GM13976 (cell line): ENCODE measurements around the gene DEPDC4.

Experiments used
- DNase-seq: peaks from one replicate; pipeline ENCODE4 v3.0.0; 2012; ENCODE audit warnings: low spot score
- in situ Hi-C: fragments of 300-500 bp; cut with MboI; formaldehyde crosslinking; loops from one replicate; pipeline ENCODE4 v1.12.0; 2022; ENCODE audit warnings: low sequenced_read_pairs, mixed read lengths, inconsistent platforms; ENCODE audit not compliant: unreplicated experiment
- TF ChIP-seq, protein P1 (sequence below): IDR thresholded peaks from 2 replicates; pipeline ENCODE4 v1.5.1; 2012; ENCODE audit warnings: borderline replicate concordance, mild to moderate bottlenecking; ENCODE audit not compliant: insufficient read depth; ENCODE audit errors: extremely low read depth, missing control alignments, control extremely low read depth

Gene DEPDC4

GRCh38 chr12:100215209-100215608 is 51.7 kb downstream of the DEPDC4 start:
- TF ChIP-seq, protein P1, sequence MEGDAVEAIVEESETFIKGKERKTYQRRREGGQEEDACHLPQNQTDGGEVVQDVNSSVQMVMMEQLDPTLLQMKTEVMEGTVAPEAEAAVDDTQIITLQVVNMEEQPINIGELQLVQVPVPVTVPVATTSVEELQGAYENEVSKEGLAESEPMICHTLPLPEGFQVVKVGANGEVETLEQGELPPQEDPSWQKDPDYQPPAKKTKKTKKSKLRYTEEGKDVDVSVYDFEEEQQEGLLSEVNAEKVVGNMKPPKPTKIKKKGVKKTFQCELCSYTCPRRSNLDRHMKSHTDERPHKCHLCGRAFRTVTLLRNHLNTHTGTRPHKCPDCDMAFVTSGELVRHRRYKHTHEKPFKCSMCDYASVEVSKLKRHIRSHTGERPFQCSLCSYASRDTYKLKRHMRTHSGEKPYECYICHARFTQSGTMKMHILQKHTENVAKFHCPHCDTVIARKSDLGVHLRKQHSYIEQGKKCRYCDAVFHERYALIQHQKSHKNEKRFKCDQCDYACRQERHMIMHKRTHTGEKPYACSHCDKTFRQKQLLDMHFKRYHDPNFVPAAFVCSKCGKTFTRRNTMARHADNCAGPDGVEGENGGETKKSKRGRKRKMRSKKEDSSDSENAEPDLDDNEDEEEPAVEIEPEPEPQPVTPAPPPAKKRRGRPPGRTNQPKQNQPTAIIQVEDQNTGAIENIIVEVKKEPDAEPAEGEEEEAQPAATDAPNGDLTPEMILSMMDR = no peak
- no peak for DNase-seq
- in situ Hi-C loops = no loop called here

DNA sequence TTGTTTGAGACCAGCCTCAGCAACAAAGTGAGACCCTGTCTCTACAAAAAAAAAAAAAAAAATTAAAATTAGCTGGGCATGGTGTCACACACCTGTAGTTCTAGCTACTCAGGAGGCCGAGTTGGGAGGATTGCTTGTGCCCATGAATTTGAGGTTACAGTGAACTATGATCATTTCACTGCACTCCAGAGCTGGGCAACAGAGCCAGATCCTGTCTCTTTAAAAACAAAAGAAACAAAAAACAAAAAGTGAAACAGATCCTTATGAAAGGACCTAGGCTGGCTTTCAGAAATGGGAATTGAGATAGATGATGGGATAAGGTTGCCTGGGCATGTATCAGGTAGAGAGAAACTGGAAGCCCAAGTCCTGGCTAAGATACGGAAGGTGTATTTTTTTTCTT is 52.4 kb downstream of the DEPDC4 start:
- TF ChIP-seq, protein P1 = no peak
- no peak for DNase-seq
- in situ Hi-C loops = no loop called here

DNA sequence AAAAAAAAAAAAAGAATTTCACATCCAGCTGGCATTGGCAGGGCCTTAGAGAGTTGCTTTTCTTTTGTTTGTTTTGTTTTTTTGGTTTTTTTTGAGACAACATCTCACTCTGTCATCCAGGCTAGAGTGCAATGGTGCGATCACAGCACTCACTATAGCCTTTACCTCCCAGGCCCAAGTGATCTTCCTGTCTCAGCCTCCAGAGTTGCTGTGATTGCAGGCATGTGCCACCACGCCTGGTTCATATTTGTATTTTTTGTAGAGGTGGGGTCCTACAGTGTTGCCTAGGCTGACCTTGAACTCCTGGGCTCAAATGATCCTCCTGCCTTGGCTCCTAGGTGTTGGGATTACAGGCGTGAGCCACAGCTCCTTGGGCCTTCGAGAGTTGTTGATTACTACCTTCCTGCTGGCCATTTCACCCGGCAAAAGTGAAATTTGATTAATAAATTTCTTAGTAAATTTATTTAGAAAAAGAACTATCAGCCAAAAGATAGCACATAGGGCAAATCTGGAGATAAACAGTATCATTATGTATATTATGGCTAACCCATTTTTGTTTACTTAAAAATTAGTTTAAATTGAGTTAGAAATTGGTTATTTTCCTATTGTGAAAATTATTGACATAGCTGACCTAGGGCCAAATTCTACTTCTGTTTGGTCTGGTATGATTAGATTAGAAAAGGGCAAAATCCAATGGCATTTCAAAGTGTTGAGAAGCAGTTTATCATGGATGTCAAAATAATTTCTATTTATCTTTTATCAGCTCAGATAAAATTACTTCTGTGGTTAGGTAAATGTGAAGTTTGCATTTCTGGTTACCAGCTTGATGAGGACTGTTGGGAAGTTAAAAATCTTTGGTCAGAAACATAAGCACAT is 53.6 kb downstream of the DEPDC4 start:
- TF ChIP-seq, protein P1 = no peak
- DNase-seq = no peak
- in situ Hi-C loops = no loop called here

DNA sequence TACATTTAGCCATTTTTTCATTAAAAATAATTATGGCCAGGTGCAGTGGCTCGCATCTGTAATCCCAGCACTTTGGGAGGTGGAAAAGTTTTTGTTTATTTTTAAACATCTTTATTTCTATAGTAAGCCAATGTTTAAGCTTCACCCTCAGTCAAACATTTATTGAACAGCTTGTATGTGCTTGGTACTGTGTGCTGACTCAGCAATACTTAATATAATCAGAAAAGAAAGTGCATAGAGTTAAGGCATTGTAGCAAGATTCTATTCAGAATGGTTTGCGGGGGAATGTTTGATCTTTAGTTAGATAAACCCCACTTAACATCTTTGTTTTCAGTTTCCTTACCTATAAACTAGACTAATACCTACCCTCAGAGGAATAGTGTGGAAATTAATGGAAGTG is 55.2 kb downstream of the DEPDC4 start:
- in situ Hi-C loops = no loop called here
- TF ChIP-seq, protein P1 = no peak
- DNase-seq = no peak

GRCh38 chr12:100208834-100209233 is 58.0 kb downstream of the DEPDC4 start:
- TF ChIP-seq, protein P1 = no peak
- no peak for DNase-seq
- in situ Hi-C loops = no loop called here

DNA sequence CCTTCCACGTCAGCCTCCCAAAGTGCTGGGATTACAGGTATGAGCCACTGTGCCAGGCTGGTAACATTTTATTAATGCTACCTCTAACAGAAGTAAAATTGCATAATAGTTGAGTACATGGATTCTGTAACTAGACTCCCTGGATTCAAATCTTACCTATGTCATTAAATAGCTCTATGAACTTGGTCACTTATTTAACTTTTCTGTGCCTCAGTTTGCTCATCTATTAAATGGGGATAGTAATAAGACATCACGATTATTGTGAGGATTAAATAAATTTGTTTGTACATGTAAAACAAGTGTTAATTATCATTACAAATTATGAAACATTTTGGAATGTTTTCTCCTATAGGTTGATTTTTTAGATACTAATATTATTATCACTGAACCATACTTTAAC is 59.6 kb downstream of the DEPDC4 start:
- in situ Hi-C loops = no loop called here

More for the DNA sequence above, 59.6 kb downstream of the DEPDC4 start:
- DNase-seq = no peak
- TF ChIP-seq, protein P1 = no peak
